GM10266 (cell line): ENCODE results near the gene NBEAL2.

Experiments
- DNase-seq: peaks from one replicate; pipeline ENCODE4 v3.0.0; 2012; ENCODE audit errors: extremely low spot score
- CTCF ChIP-seq: IDR thresholded peaks from 2 replicates; pipeline ENCODE4 v1.5.1; 2012; ENCODE audit warnings: mild to moderate bottlenecking, low read depth; ENCODE audit not compliant: control insufficient read depth, insufficient read depth; ENCODE audit errors: missing control alignments

The NBEAL2 gene

GRCh38 chr3:46953234-46954010 is 26.0 kb upstream of the NBEAL2 start:
- no peak for TF ChIP-seq CTCF
- no peak for DNase-seq

DNA sequence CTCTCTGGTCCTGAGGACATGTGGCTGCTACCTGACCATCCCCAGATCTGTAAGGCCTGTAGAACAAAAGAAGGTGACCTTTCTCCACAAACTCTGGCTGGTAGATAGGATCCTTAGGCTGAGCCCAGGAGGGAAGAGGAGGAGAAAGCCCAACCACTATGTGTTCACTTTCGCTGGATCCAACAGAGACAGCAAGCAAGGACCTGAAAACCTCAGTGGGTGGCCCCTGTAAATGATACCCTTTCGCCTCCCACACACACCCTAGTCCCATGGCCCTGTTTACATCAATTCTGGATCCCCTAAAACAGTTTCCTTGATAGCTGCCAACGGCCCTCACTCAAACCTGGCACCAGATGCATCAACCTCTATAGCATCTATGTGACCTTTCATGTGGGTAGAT is 25.3 kb upstream of the NBEAL2 start:
- TF ChIP-seq CTCF = no peak
- DNase-seq = no peak

DNA sequence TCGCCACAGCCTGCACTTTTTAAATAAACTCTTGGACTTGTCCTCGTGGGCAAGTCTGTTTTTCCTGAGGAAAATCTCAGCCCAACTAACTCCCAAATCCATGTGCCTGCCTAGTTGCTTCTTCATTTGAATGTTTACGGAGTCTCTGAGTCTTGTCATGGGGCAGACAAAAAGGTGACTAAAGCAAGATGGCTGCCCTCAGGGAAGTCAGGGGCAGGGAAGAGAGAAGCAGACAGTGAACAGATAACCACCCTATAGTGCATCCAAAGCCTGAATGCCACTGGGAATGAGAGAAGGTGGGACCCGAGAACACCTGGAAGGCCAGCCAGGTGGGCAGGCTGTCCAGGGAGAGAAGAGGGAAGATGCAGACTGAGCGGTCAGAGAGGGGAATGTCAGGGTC is 24.3 kb upstream of the NBEAL2 start:
- DNase-seq = no peak
- TF ChIP-seq CTCF = no peak

- peak; percentile 62 for DNase-seq
- no peak for TF ChIP-seq CTCF
These were observed 23.6 kb upstream of the NBEAL2 start for GRCh38 chr3:46955801-46956259.

DNA sequence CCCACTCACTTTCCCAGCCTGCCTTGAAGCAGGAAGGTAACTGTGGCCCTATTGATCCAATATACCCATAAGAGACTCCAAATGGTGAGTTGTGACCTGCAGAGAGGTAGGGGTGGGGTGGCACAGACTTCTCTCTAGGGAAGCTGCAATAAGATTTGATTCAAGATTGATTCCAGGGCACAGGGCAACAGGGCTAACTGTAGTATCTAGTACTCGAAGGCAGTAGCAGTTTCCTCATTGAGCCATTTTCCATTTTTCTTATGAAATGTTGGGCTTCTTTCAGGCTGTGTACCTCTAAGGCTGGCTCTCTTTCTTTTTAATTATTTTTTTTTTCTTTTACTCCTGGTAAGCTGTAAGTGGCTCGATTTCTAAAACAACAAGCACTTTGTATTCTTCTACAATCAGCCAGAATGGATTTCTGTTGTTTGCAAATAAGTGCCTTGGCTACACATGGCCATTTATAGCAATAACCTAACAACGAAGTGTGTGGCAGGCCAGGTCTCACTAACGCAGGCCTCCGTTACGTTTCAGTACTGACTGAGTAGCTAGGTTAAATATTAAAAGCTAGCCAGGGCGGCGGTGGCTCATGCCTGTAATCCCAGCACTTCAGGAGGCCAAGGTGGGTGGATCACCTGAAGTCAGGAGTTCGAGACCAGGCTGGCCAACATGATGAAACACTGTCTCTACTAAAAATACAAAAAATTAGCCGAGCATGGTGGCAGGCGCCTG is 22.2 kb upstream of the NBEAL2 start:
- TF ChIP-seq CTCF = no peak
- no peak for DNase-seq

DNA sequence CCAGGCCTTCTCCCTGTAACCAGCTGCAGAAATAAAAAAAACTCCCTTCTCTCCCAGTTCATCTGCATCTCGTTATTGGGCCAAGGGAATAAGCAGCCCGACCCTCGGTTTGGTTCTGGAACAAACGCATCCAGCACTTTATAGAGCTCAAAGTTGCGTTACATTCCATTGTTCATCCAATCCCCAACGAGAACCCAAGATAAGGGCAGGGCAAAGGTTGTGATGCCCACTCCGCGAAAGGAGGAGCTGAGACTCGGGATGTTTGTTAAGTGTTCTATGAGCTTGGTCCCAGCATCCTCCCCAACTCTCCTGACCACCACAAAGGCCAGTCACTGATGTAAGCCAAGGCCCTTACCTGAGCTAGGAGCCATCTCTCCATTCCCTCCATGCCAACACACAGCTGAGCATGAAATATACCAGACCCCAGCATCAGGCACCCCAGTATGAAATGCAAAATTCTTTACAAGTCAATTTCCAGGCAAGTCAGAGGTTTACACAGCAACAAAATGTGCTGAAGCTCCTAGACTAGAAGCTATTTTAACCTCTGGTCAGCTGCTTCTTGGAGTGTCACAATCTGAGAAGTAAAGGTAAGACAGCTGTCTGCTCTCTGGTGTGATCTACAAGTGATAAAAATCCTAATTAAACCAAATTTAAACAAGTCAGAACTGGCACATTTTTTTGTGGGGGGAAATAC is 20.9 kb upstream of the NBEAL2 start:
- no peak for DNase-seq

More for the DNA sequence above, 20.9 kb upstream of the NBEAL2 start:
- no peak for TF ChIP-seq CTCF
